Measurements from ENCODE around the gene TRAPPC12. TPM values are rescaled to one million over a fixed set of nuclear protein-coding genes. Genes with fewer than 3 reads are reported as not detected.

The TRAPPC12 gene
- total RNA-seq, 3 donors from 2014 or later (not counting 1 experiment from before 2014, with no cell fraction given) = 65.1 to 92.6 (median 86.7) TPM

- no peaks in the 10 kb centered on the region for H3K36me3 Mint-ChIP-seq
- intact Hi-C loops (cut with micrococcal nuclease) = loop anchor here (1.0 kb wide), 1 partner anchor 141 kb away; no protein-coding TSS in a partner anchor
- no peaks in the 10 kb centered on the region for H3K27me3 Mint-ChIP-seq (ENCODE audit: low read depth in 2 of 2)
- Histone ChIP-seq H3K27ac (ENCODE audit: low read length) (peak overlapping the region; percentile 88), H3K36me3 (ENCODE audit: control insufficient read depth, insufficient read depth, low read length) (no peaks in the 10 kb centered on the region), H3K9me3 (ENCODE audit: control insufficient read depth, insufficient read depth, low read length) (peaks cover 6% of the 10 kb centered on the region), H3K4me3 (ENCODE audit: low read length) (peak overlapping the region; percentile 59), H3K4me1 (ENCODE audit: control insufficient read depth, insufficient read depth, low read length) (peaks cover 31% of the 10 kb centered on the region), H3K27me3 (ENCODE audit: control insufficient read depth, insufficient read depth, low read length) (no peaks in the 10 kb centered on the region)
- H3K9me3 Mint-ChIP-seq = no peaks in the 10 kb centered on the region
- peaks cover 28 to 46% of the 10 kb centered on the region in 2 donors for H3K4me1 Mint-ChIP-seq
- TF ChIP-seq CTCF (IDR thresholded peaks at IDR 0.05) = no peak
- H3K4me3 Mint-ChIP-seq = peak overlapping the region; percentile 96
- DNase-seq (peak in 1 of 2 donors; percentile 72), ATAC-seq (peak; percentile 18 to 38 (median 27))
- peak overlapping the region; percentile 96 to 98 for H3K27ac Mint-ChIP-seq
- WGBS (ENCODE audit: insufficient coverage) = under 1% methylated on average over 8 of the region's 8 CpGs
Measured at GRCh38 chr2:3377279-3377611, 2.2 kb upstream of the TRAPPC12 start.

- DNase-seq (peak; percentile 97 to 98), ATAC-seq (peak; percentile 79 to 89 (median 84))
- Mint-ChIP-seq H3K27ac (peak within 1 kb of the TSS; percentile 96 to 98), H3K4me3 (peak within 1 kb of the TSS; percentile 96), H3K4me1 (peaks cover 28 to 46% of the 10 kb centered on the region in 2 donors), H3K9me3 (no peaks in the 10 kb centered on the region), H3K27me3 (ENCODE audit: low read depth in 2 of 2) (no peaks in the 10 kb centered on the region), H3K36me3 (no peaks in the 10 kb centered on the region)
- Histone ChIP-seq H3K4me3 (ENCODE audit: low read length) (peak within 1 kb of the TSS; percentile 59), H3K36me3 (ENCODE audit: control insufficient read depth, insufficient read depth, low read length) (no peaks in the 10 kb centered on the region), H3K4me1 (ENCODE audit: control insufficient read depth, insufficient read depth, low read length) (peaks cover 31% of the 10 kb centered on the region), H3K9me3 (ENCODE audit: control insufficient read depth, insufficient read depth, low read length) (peaks cover 6% of the 10 kb centered on the region), H3K27me3 (ENCODE audit: control insufficient read depth, insufficient read depth, low read length) (no peaks in the 10 kb centered on the region), H3K27ac (ENCODE audit: low read length) (peak within 1 kb of the TSS; percentile 88)
- TF ChIP-seq CTCF (IDR thresholded peaks at IDR 0.05) = no peak
- 2% methylated on average over 57 of the region's 57 CpGs for WGBS (ENCODE audit: insufficient coverage)
- intact Hi-C loops (cut with micrococcal nuclease) = loop anchor here (1.0 kb wide), 1 partner anchor 140 kb away; no protein-coding TSS in a partner anchor
Measured at GRCh38 chr2:3377612-3378432, 1.7 kb upstream of the TRAPPC12 start, which contains the start of gene EIPR1. Gene EIPR1, minus strand, starts transcription at chr2:3377818. Its CDS starts 129 bp downstream, at chr2:3377689.

GRCh38 chr2:3379339-3379646 is 201 bp upstream of the TRAPPC12 start:
- ATAC-seq (no peak), DNase-seq (no peak)
- Histone ChIP-seq H3K4me3 (ENCODE audit: low read length) (peak overlapping the region; percentile 87), H3K4me1 (ENCODE audit: control insufficient read depth, insufficient read depth, low read length) (peaks cover 31% of the 10 kb centered on the region), H3K27ac (ENCODE audit: low read length) (peak overlapping the region; percentile 88), H3K27me3 (ENCODE audit: control insufficient read depth, insufficient read depth, low read length) (no peaks in the 10 kb centered on the region), H3K36me3 (ENCODE audit: control insufficient read depth, insufficient read depth, low read length) (no peaks in the 10 kb centered on the region), H3K9me3 (ENCODE audit: control insufficient read depth, insufficient read depth, low read length) (peaks cover 6% of the 10 kb centered on the region)
- Mint-ChIP-seq H3K27ac (peak overlapping the region; percentile 96 to 98), H3K9me3 (no peaks in the 10 kb centered on the region), H3K4me1 (peaks cover 30 to 46% of the 10 kb centered on the region in 2 donors), H3K4me3 (peak overlapping the region; percentile 96), H3K27me3 (ENCODE audit: low read depth in 2 of 2) (no peaks in the 10 kb centered on the region), H3K36me3 (no peaks in the 10 kb centered on the region)
- intact Hi-C loops (cut with micrococcal nuclease) = no loop called here
- no peak for TF ChIP-seq CTCF (IDR thresholded peaks at IDR 0.05)
- WGBS (ENCODE audit: insufficient coverage) = 9% methylated on average over 8 of the region's 8 CpGs

Measured in natural killer cell (primary cell).